OCI-LY3 (cell line): ENCODE data around the gene NEB.

Experiments
- H2AFZ ChIP-seq: fragments of 200-600, 300-600 bp; shearing (Covaris generic); 2 replicates; pipeline ENCODE4 v1.6.0; 2014; ENCODE audit warnings: antibody characterized with exemption, low read depth, low read length
- H3K27ac ChIP-seq: fragments of 200-600, 300-600 bp; sonication (generic); 2 replicates; pipeline ENCODE4 v1.5.1; 2014; ENCODE audit warnings: mild to moderate bottlenecking, low read length, moderate library complexity, mixed read lengths
- H3K27me3 ChIP-seq: fragments of 200-600, 300-600 bp; sonication (generic); 2 replicates; pipeline ENCODE4 v1.6.1; 2014; ENCODE audit warnings: low read depth, low read length, mixed read lengths
- H3K36me3 ChIP-seq: fragments of 200-600, 300-600 bp; sonication (generic); replicated peaks from 2 replicates; pipeline ENCODE3; 2014; ENCODE audit warnings: low read depth, low read length, mixed read lengths
- H3K4me1 ChIP-seq: fragments of 300-600, 200-600 bp; sonication (generic); 2 replicates; pipeline ENCODE4 v1.6.1; 2014; ENCODE audit warnings: low read length, mixed read lengths
- H3K4me2 ChIP-seq: fragments of 200-600, 300-600 bp; sonication (generic); 2 replicates; pipeline ENCODE4 v1.6.1; 2014; ENCODE audit warnings: low read length, mixed read lengths
- H3K4me3 ChIP-seq: fragments of 300-600, 200-600 bp; sonication (generic); 2 replicates; pipeline ENCODE4 v1.5.1; 2014; ENCODE audit warnings: antibody characterized with exemption, mild to moderate bottlenecking, low read length, moderate library complexity
- H3K79me2 ChIP-seq: fragments of 300-600, 200-600 bp; shearing (Covaris generic); 2 replicates; pipeline ENCODE4 v1.6.1; 2014; ENCODE audit warnings: mild to moderate bottlenecking, low read length, mixed read lengths
- H3K9ac ChIP-seq: fragments of 300-600, 200-600 bp; shearing (Covaris generic); 2 replicates; pipeline ENCODE4 v1.6.0; 2014; ENCODE audit warnings: mild to moderate bottlenecking, low read length, moderate library complexity
- H3K9me3 ChIP-seq: fragments of 200-600, 300-600 bp; shearing (Covaris generic); 2 replicates; pipeline ENCODE4 v1.6.1; 2014; ENCODE audit warnings: low read length, mixed read lengths; ENCODE audit not compliant: insufficient read depth
- H4K20me1 ChIP-seq: fragments of 200-600, 300-600 bp; sonication (generic); 2 replicates; pipeline ENCODE4 v1.6.1; 2016; ENCODE audit warnings: low read length, mixed read lengths; ENCODE audit not compliant: insufficient read depth
- CTCF ChIP-seq: fragments of 200-600, 300-600 bp; sonication (generic); IDR thresholded peaks from 2 replicates; pipeline ENCODE4 v1.5.1; 2014; ENCODE audit warnings: antibody characterized with exemption, low read length, low read depth
- EZH2phosphoT487 ChIP-seq: fragments of 200-600 bp; shearing (Covaris generic); IDR thresholded peaks from 2 replicates; pipeline ENCODE4 v1.6.1; 2018; ENCODE audit warnings: antibody characterized with exemption, mixed run types, low read depth

Gene NEB

GRCh38 chr2:151657667-151658076 is 76.6 kb downstream of the NEB start:
- no peak overlapping the region for H2AFZ ChIP-seq
- no peak overlapping the region for H3K4me3 ChIP-seq
- H3K36me3 ChIP-seq = no peaks in the 10 kb centered on the region
- H3K9ac ChIP-seq = no peak overlapping the region
- H3K9me3 ChIP-seq = no peaks in the 10 kb centered on the region
- H3K79me2 ChIP-seq = no peaks in the 10 kb centered on the region
- peaks cover 28% of the 10 kb centered on the region for H3K27me3 ChIP-seq
- H3K27ac ChIP-seq = no peak overlapping the region
- TF ChIP-seq CTCF = no peak
- no peak for TF ChIP-seq EZH2phosphoT487
- no peaks in the 10 kb centered on the region for H4K20me1 ChIP-seq
- H3K4me2 ChIP-seq = peak overlapping the region; percentile 12; the same call in 1 of the 2 replicates
- peaks cover 14% of the 10 kb centered on the region for H3K4me1 ChIP-seq

GRCh38 chr2:151655663-151656398 is 78.4 kb downstream of the NEB start:
- no peaks in the 10 kb centered on the region for H4K20me1 ChIP-seq
- TF ChIP-seq CTCF = no peak
- no peak for TF ChIP-seq EZH2phosphoT487
- no peak overlapping the region for H3K4me2 ChIP-seq
- no peaks in the 10 kb centered on the region for H3K36me3 ChIP-seq
- H3K4me3 ChIP-seq = no peak overlapping the region
- no peaks in the 10 kb centered on the region for H3K79me2 ChIP-seq
- H3K9ac ChIP-seq = no peak overlapping the region
- H3K27ac ChIP-seq = no peak overlapping the region
- H3K4me1 ChIP-seq = peaks cover 14% of the 10 kb centered on the region
- H3K9me3 ChIP-seq = no peaks in the 10 kb centered on the region
- peaks cover 21% of the 10 kb centered on the region; the same call in 1 of the 2 replicates for H3K27me3 ChIP-seq
- H2AFZ ChIP-seq = no peak overlapping the region

GRCh38 chr2:151654891-151655290 is 79.4 kb downstream of the NEB start:
- Histone ChIP-seq H4K20me1 (no peaks in the 10 kb centered on the region), H3K4me2 (no peak overlapping the region), H3K36me3 (no peaks in the 10 kb centered on the region), H3K4me1 (peaks cover 14% of the 10 kb centered on the region), H3K27me3 (peaks cover 21% of the 10 kb centered on the region; the same call in 1 of the 2 replicates), H3K9ac (no peak overlapping the region), H3K27ac (no peak overlapping the region), H2AFZ (no peak overlapping the region), H3K9me3 (no peaks in the 10 kb centered on the region), H3K79me2 (no peaks in the 10 kb centered on the region), H3K4me3 (no peak overlapping the region)
- no peak for TF ChIP-seq CTCF
- no peak for TF ChIP-seq EZH2phosphoT487

- Histone ChIP-seq H3K27me3 (peaks cover 21% of the 10 kb centered on the region; the same call in 1 of the 2 replicates), H3K4me2 (no peak overlapping the region), H4K20me1 (no peaks in the 10 kb centered on the region), H3K27ac (no peak overlapping the region), H3K9me3 (no peaks in the 10 kb centered on the region), H2AFZ (no peak overlapping the region), H3K36me3 (no peaks in the 10 kb centered on the region), H3K4me3 (no peak overlapping the region), H3K79me2 (no peaks in the 10 kb centered on the region), H3K9ac (no peak overlapping the region), H3K4me1 (peaks cover 14% of the 10 kb centered on the region)
- TF ChIP-seq EZH2phosphoT487 (no peak), CTCF (no peak)
Measured at GRCh38 chr2:151654085-151654484, 80.2 kb downstream of the NEB start.
